Hypothalamus (tissue), 51 donors: ENCODE data around the gene FKRP.
A peak's percentile ranks its signal among the peaks of the same experiment; 100 is the strongest.
"Not testable (repeated sequence)": the region's sequence is repeated elsewhere in the genome, so short reads cannot be mapped to it uniquely, and the experiment has no call there.

Experiments
- DNase-seq, 51 donors: peaks; one replicate each; lab custom pipeline; 2025; lab: John Stamatoyannopoulos, UW

The FKRP gene

GRCh38 chr19:46755077-46755852 is 9.4 kb downstream of the FKRP start:
- no peak for DNase-seq

GRCh38 chr19:46755853-46756543 is 10.1 kb downstream of the FKRP start:
- DNase-seq: no peak

GRCh38 chr19:46756544-46756888 is 10.7 kb downstream of the FKRP start:
- no peak for DNase-seq

GRCh38 chr19:46759206-46759605 is 13.3 kb downstream of the FKRP start:
- no peak for DNase-seq

GRCh38 chr19:46759817-46760333 is 14.0 kb downstream of the FKRP start:
- no peak for DNase-seq

- no peak for DNase-seq
Measured at GRCh38 chr19:46760363-46760762, 14.5 kb downstream of the FKRP start.

- not testable (repeated sequence) for DNase-seq
Measured at GRCh38 chr19:46760897-46761296, 15.0 kb downstream of the FKRP start.

- no peak for DNase-seq
Measured at GRCh38 chr19:46761418-46761831, 15.6 kb downstream of the FKRP start.

- no peak for DNase-seq
Measured at GRCh38 chr19:46762245-46762890, 16.5 kb downstream of the FKRP start.

GRCh38 chr19:46764817-46765291 is 19.0 kb downstream of the FKRP start:
- peak in 9 of 51 donors; percentile 21 to 64 (median 29) for DNase-seq

- DNase-seq: peak in 1 of 51 donors; percentile 10
Measured at GRCh38 chr19:46766569-46767317, 20.9 kb downstream of the FKRP start.

- not testable (repeated sequence) for DNase-seq
Measured at GRCh38 chr19:46768746-46769145, 22.9 kb downstream of the FKRP start.

- no peak for DNase-seq
Measured at GRCh38 chr19:46772170-46773017, 26.5 kb downstream of the FKRP start.

- no peak for DNase-seq
Measured at GRCh38 chr19:46773018-46773399, 27.2 kb downstream of the FKRP start.

- no peak for DNase-seq
Measured at GRCh38 chr19:46775642-46776258, 29.9 kb downstream of the FKRP start.

GRCh38 chr19:46776927-46777911 is 31.4 kb downstream of the FKRP start:
- no peak for DNase-seq

- not testable (repeated sequence) for DNase-seq
Measured at GRCh38 chr19:46777956-46778645, 32.2 kb downstream of the FKRP start.
